Liver (tissue), 9 donors: ENCODE data around the gene RAB5B. TPM values are rescaled to one million over a fixed set of nuclear protein-coding genes. Genes with fewer than 3 reads are reported as not detected.

Experiments used
- DNase-seq: peaks from one replicate; pipeline ENCODE4 v3.0.0-alpha.2; 2017; ENCODE audit warnings: low spot score
- H3K27ac ChIP-seq, 2 donors: one replicate each; pipeline ENCODE4 v1.7.0; 2013; ENCODE audit warnings: inconsistent platforms in 2 of 2, low read length in 2 of 2, control low read depth in 1 of 2, low read depth in 1 of 2, mild to moderate bottlenecking in 1 of 2
- H3K27me3 ChIP-seq, 4 donors: one replicate each; pipeline versions ENCODE4 v1.6.1 to v1.7.0; 2013; ENCODE audit warnings: low read length in 3 of 4, inconsistent platforms in 1 of 4, mild to moderate bottlenecking in 1 of 4, moderate library complexity in 1 of 4; ENCODE audit not compliant: control insufficient read depth in 4 of 4, insufficient read depth in 4 of 4
- H3K36me3 ChIP-seq, 4 donors: one replicate each; pipeline versions ENCODE4 v1.6.1 to v1.7.0; 2013; ENCODE audit warnings: low read length in 3 of 4, mild to moderate bottlenecking in 3 of 4, low read depth in 1 of 4, moderate library complexity in 1 of 4; ENCODE audit not compliant: control insufficient read depth in 4 of 4, insufficient read depth in 3 of 4
- H3K4me1 ChIP-seq, 4 donors: one replicate each; pipeline versions ENCODE4 v1.6.1 to v1.7.0; 2013; ENCODE audit warnings: low read length in 3 of 4, mild to moderate bottlenecking in 3 of 4, moderate library complexity in 1 of 4; ENCODE audit not compliant: control insufficient read depth in 4 of 4, insufficient read depth in 4 of 4
- H3K4me3 ChIP-seq, 3 donors: one replicate each; pipeline versions ENCODE4 v1.6.1 to v1.7.0; 2013; ENCODE audit warnings: low read length in 3 of 3, control low read depth in 1 of 3, low read depth in 1 of 3, mild to moderate bottlenecking in 1 of 3
- H3K9ac ChIP-seq, 2 donors: one replicate each; pipeline ENCODE4 v1.7.0; 2013; ENCODE audit warnings: low read length in 2 of 2, mild to moderate bottlenecking in 2 of 2, moderate library complexity in 2 of 2, control low read depth in 1 of 2, low read depth in 1 of 2
- H3K9me3 ChIP-seq, 4 donors: one replicate each; pipeline versions ENCODE4 v1.6.1 to v1.7.0; 2013; ENCODE audit warnings: low read length in 3 of 4; ENCODE audit not compliant: control insufficient read depth in 4 of 4
- FOXA1 ChIP-seq: IDR thresholded peaks from 2 replicates; pipeline ENCODE4 v1.6.1; 2016; ENCODE audit warnings: antibody characterized with exemption
- FOXA2 ChIP-seq: IDR thresholded peaks from 2 replicates; pipeline ENCODE4 v1.6.1; 2016; ENCODE audit warnings: antibody characterized with exemption
- GABPA ChIP-seq, 2 donors: IDR thresholded peaks in 1 of 2; conservative IDR thresholded peaks in 1 of 2; 2 replicates each; pipeline ENCODE4 v1.6.1; 2016; ENCODE audit warnings: antibody characterized with exemption in 2 of 2, mild to moderate bottlenecking in 1 of 2, moderate library complexity in 1 of 2
- HNF4A ChIP-seq, 2 donors: conservative IDR thresholded peaks; 2 replicates each; pipeline ENCODE4 v1.6.1; 2016; ENCODE audit warnings: antibody characterized with exemption in 2 of 2, mild to moderate bottlenecking in 2 of 2
- HNF4G ChIP-seq: IDR thresholded peaks from 2 replicates; pipeline ENCODE4 v1.6.1; 2016; ENCODE audit warnings: antibody characterized with exemption
- JUND ChIP-seq, 2 donors: IDR thresholded peaks; 2 replicates each; pipeline ENCODE4 v1.6.1; 2016; ENCODE audit warnings: antibody characterized with exemption in 2 of 2
- NR2F2 ChIP-seq: IDR thresholded peaks from 2 replicates; pipeline ENCODE4 v1.6.1; 2016; ENCODE audit warnings: antibody characterized with exemption
- RAD21 ChIP-seq, 2 donors: IDR thresholded peaks; 2 replicates each; pipeline ENCODE4 v1.6.1; 2016; ENCODE audit warnings: antibody characterized with exemption in 2 of 2, mild to moderate bottlenecking in 2 of 2
- RXRA ChIP-seq, 2 donors: IDR thresholded peaks; 2 replicates each; pipeline ENCODE4 v1.6.1; 2017 to 2018; ENCODE audit warnings: antibody characterized with exemption in 2 of 2, mild to moderate bottlenecking in 1 of 2
- SP1 ChIP-seq: IDR thresholded peaks from 2 replicates; pipeline ENCODE4 v1.6.1; 2018; ENCODE audit warnings: antibody characterized with exemption, mild to moderate bottlenecking
- TAF1 ChIP-seq: conservative IDR thresholded peaks from 2 replicates; pipeline ENCODE4 v1.6.1; 2016; ENCODE audit warnings: antibody characterized with exemption, mild to moderate bottlenecking
- YY1 ChIP-seq: IDR thresholded peaks from 2 replicates; pipeline ENCODE4 v1.6.1; 2016; ENCODE audit warnings: antibody characterized with exemption, mild to moderate bottlenecking
- WGBS: extraction: QIAGEN DNeasy Blood & Tissue Kit; methylation state at CpG from one replicate; pipeline ENCODE4 v1.1.7; 2013; 5-methylcytosine and 5-hydroxymethylcytosine counted together
- polyA plus RNA-seq, 2 donors: library from polyadenylated mRNA; stranded (reverse) in 1 of 2; unstranded in 1 of 2; fragments of 200-250 nt in 1 of 2; fragments of >200 nt in 1 of 2; fragmentation: Nextera tagmentation in 1 of 2; extraction: Ambion mirVana in 1 of 2; gene quantifications; one replicate each; pipeline versions ENCODE4 v1.2.1 to v1.2.3, GENCODE V29; 2013 to 2015
- total RNA-seq, 2 donors: library from RNA; depleted of rRNA; stranded (reverse); fragments of >200 nt; gene quantifications; one replicate each; pipeline ENCODE4 v1.2.3, GENCODE V29; 2014
- TF ChIP-seq, protein P1 (sequence below): fragments of 150-350 bp; IDR thresholded peaks from 2 replicates; pipeline ENCODE4 v1.5.1; 2017; ENCODE audit warnings: improper control_type of control experiment, low read depth, low read length; ENCODE audit not compliant: missing input control
- TF ChIP-seq, protein P2 (sequence below): IDR thresholded peaks from 2 replicates; pipeline ENCODE4 v1.6.1; 2016; ENCODE audit warnings: antibody characterized with exemption, mild to moderate bottlenecking
- TF ChIP-seq, protein P3 (sequence below): IDR thresholded peaks from 2 replicates; pipeline ENCODE4 v1.6.1; 2016; ENCODE audit warnings: antibody characterized with exemption
- TF ChIP-seq, protein P4 (sequence below): IDR thresholded peaks from 2 replicates; pipeline ENCODE4 v1.6.1; 2016; ENCODE audit warnings: antibody characterized with exemption
- TF ChIP-seq, protein P5 (sequence below): IDR thresholded peaks from 2 replicates; pipeline ENCODE4 v1.6.1; 2016; ENCODE audit warnings: antibody characterized with exemption
- donor health status: healthy.
- donor health status: healthy.
- donor health status: healthy.
- donor health status: healthy.
- donor health status: healthy.

RAB5B gene
- total and polyA plus RNA-seq, 4 donors, result 20.7 to 44.0 (median 38.4) TPM

DNA sequence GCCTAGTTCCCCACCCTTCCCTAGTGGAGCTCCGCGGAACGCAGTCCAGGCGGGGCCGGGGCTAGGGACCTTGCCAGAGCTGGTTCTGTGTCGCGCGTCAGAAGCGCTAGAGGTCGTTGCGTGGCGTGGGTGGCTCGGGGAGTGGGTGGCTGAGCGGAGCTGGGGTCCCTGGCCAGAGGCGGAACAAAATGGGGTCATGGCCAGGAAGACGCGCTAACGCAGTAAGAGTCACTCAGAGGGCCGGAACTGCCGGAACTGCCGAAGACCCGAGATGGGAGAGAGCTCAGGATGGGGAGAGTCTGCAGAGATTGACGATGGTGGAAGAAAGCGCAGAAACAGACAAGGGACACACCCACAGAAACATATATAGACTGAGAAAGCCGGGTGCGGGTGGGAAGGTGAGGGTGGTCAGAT is 38.1 kb upstream of the RAB5B start:
- no peaks in the 10 kb centered on the region for H3K27me3 ChIP-seq
- 55% methylated on average over 26 of the region's 26 CpGs for WGBS
- H3K4me3 ChIP-seq, result no peak overlapping the region
- peak overlapping the region in 1 of 2 donors; percentile 11 for H3K27ac ChIP-seq
- TF ChIP-seq FOXA1, result no peak
- TF ChIP-seq, protein P1, sequence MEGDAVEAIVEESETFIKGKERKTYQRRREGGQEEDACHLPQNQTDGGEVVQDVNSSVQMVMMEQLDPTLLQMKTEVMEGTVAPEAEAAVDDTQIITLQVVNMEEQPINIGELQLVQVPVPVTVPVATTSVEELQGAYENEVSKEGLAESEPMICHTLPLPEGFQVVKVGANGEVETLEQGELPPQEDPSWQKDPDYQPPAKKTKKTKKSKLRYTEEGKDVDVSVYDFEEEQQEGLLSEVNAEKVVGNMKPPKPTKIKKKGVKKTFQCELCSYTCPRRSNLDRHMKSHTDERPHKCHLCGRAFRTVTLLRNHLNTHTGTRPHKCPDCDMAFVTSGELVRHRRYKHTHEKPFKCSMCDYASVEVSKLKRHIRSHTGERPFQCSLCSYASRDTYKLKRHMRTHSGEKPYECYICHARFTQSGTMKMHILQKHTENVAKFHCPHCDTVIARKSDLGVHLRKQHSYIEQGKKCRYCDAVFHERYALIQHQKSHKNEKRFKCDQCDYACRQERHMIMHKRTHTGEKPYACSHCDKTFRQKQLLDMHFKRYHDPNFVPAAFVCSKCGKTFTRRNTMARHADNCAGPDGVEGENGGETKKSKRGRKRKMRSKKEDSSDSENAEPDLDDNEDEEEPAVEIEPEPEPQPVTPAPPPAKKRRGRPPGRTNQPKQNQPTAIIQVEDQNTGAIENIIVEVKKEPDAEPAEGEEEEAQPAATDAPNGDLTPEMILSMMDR, result no peak
- TF ChIP-seq GABPA (IDR thresholded peaks at IDR 0.05 in 1 of 2, conservative IDR thresholded peaks at IDR 0.05 in 1 of 2), result no peak
- no peak for TF ChIP-seq JUND (IDR thresholded peaks at IDR 0.05)
- TF ChIP-seq, protein P2, sequence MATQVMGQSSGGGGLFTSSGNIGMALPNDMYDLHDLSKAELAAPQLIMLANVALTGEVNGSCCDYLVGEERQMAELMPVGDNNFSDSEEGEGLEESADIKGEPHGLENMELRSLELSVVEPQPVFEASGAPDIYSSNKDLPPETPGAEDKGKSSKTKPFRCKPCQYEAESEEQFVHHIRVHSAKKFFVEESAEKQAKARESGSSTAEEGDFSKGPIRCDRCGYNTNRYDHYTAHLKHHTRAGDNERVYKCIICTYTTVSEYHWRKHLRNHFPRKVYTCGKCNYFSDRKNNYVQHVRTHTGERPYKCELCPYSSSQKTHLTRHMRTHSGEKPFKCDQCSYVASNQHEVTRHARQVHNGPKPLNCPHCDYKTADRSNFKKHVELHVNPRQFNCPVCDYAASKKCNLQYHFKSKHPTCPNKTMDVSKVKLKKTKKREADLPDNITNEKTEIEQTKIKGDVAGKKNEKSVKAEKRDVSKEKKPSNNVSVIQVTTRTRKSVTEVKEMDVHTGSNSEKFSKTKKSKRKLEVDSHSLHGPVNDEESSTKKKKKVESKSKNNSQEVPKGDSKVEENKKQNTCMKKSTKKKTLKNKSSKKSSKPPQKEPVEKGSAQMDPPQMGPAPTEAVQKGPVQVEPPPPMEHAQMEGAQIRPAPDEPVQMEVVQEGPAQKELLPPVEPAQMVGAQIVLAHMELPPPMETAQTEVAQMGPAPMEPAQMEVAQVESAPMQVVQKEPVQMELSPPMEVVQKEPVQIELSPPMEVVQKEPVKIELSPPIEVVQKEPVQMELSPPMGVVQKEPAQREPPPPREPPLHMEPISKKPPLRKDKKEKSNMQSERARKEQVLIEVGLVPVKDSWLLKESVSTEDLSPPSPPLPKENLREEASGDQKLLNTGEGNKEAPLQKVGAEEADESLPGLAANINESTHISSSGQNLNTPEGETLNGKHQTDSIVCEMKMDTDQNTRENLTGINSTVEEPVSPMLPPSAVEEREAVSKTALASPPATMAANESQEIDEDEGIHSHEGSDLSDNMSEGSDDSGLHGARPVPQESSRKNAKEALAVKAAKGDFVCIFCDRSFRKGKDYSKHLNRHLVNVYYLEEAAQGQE, result no peak
- TF ChIP-seq, protein P3, sequence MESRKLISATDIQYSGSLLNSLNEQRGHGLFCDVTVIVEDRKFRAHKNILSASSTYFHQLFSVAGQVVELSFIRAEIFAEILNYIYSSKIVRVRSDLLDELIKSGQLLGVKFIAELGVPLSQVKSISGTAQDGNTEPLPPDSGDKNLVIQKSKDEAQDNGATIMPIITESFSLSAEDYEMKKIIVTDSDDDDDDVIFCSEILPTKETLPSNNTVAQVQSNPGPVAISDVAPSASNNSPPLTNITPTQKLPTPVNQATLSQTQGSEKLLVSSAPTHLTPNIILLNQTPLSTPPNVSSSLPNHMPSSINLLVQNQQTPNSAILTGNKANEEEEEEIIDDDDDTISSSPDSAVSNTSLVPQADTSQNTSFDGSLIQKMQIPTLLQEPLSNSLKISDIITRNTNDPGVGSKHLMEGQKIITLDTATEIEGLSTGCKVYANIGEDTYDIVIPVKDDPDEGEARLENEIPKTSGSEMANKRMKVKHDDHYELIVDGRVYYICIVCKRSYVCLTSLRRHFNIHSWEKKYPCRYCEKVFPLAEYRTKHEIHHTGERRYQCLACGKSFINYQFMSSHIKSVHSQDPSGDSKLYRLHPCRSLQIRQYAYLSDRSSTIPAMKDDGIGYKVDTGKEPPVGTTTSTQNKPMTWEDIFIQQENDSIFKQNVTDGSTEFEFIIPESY, result no peak
- no peak for TF ChIP-seq RAD21 (IDR thresholded peaks at IDR 0.05)
- TF ChIP-seq, protein P4, sequence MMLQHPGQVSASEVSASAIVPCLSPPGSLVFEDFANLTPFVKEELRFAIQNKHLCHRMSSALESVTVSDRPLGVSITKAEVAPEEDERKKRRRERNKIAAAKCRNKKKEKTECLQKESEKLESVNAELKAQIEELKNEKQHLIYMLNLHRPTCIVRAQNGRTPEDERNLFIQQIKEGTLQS, result no peak
- TF ChIP-seq TAF1, result no peak
- no peak for TF ChIP-seq NR2F2
- TF ChIP-seq SP1, result no peak
- TF ChIP-seq HNF4G, result no peak
- no peak for TF ChIP-seq YY1
- TF ChIP-seq HNF4A (conservative IDR thresholded peaks at IDR 0.05), result no peak
- TF ChIP-seq FOXA2, result no peak
- TF ChIP-seq, protein P5, sequence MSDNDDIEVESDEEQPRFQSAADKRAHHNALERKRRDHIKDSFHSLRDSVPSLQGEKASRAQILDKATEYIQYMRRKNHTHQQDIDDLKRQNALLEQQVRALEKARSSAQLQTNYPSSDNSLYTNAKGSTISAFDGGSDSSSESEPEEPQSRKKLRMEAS, result no peak
- TF ChIP-seq RXRA (IDR thresholded peaks at IDR 0.05), result no peak
- no peak overlapping the region for H3K9ac ChIP-seq
- H3K4me1 ChIP-seq, result peaks cover 3 to 18% (median 12%) of the 10 kb centered on the region in 4 donors
- DNase-seq, result no peak
- H3K36me3 ChIP-seq, result no peaks in the 10 kb centered on the region
- H3K9me3 ChIP-seq, result no peaks in the 10 kb centered on the region

DNA sequence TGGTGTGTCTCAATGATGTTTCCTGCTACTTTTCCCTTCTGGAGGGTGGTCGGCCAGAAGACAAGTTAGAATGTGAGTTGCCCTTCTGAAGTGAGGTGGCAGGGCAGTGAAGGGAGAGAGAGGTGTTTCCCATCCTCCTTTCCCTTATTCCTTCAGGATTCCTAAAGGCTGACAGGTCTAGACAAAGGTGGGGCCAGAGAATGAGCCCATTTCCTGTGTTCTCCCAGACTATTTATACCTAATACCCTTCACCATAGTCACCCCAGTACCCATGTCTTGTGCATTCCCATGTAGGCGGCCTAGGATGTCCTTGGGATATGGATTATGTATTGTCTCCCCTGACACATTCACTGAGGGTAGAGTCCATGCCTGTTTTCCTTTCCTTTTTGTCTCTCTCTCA is 35.9 kb upstream of the RAB5B start:
- Histone ChIP-seq H3K9me3 (no peaks in the 10 kb centered on the region), H3K4me1 (peaks cover 0 to 7% (median 5%) of the 10 kb centered on the region in 4 donors), H3K27me3 (no peaks in the 10 kb centered on the region), H3K27ac (no peak overlapping the region), H3K36me3 (no peaks in the 10 kb centered on the region), H3K9ac (no peak overlapping the region), H3K4me3 (no peak overlapping the region)
- no peak for DNase-seq
- WGBS, result 84% methylated on average over 2 of the region's 2 CpGs
- TF ChIP-seq JUND (IDR thresholded peaks at IDR 0.05) (no peak), YY1 (no peak), GABPA (IDR thresholded peaks at IDR 0.05 in 1 of 2, conservative IDR thresholded peaks at IDR 0.05 in 1 of 2) (no peak), HNF4G (no peak), SP1 (no peak), FOXA1 (no peak), FOXA2 (no peak)
- TF ChIP-seq, protein P1, result no peak
- TF ChIP-seq, protein P5, result no peak
- TF ChIP-seq, protein P4, result no peak
